ENCODE data around the gene CEP162.
"Not testable (repeated sequence)": the region's sequence is repeated elsewhere in the genome, so short reads cannot be mapped to it uniquely, and the experiment has no call there.

The CEP162 gene

DNA sequence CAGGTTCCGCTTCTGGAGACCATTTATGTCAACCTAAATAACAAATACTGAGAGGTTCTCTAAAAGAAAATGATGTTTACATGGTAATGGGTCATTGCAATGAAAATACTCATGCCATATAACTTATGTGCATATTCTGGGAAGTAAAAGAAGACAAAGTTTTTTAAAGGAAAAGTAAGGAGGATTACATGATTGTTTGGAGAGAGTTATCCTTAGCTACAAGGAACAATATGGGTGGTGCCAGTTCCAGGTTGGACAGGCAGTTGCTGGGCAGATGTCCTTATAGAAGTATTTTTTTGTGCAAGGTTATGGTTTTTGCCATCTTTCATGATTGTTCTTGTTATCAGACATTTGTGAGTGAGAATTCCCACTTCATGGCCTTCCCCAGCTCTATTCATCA lies 141.4 kb downstream of the CEP162 start:
- DNase-seq = no peak

DNA sequence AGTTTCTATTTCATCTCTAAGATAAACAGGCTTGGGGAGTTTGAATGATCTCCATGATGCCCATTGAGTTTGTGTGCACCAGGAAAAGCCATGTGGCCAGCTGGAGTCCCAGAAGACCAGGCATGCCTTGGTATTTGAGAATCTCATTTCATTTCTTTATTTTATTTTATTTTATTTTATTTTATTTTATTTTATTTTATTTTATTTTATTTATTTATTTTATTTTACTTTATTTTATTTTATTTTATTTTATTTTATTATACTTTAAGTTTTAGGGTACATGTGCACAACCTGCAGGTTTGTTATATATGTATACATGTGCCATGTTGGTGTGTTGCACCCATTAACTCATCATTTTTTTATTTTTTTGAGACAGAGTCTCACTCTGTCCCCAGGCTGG lies 142.7 kb downstream of the CEP162 start:
- not testable (repeated sequence) for DNase-seq

GRCh38 chr6:84082689-84083265 lies 144.7 kb downstream of the CEP162 start:
- DNase-seq = no peak

GRCh38 chr6:84081222-84081621 lies 146.2 kb downstream of the CEP162 start:
- DNase-seq = no peak

GRCh38 chr6:84078335-84078734 lies 149.1 kb downstream of the CEP162 start:
- DNase-seq = no peak

- no peak for DNase-seq
Observed at GRCh38 chr6:84077645-84078044, 149.8 kb downstream of the CEP162 start.

GRCh38 chr6:84074988-84075781 lies 152.3 kb downstream of the CEP162 start:
- DNase-seq = no peak

Measured in stimulated activated CD4-positive, alpha-beta T cell treated with anti-CD3 and anti-CD28 coated beads, Interleukin-15, amount 100 ng/mL, for 24 hours (primary cell).